ENCODE results near the gene CCDC7.
"Not testable (repeated sequence)": the region's sequence is repeated elsewhere in the genome, so short reads cannot be mapped to it uniquely, and the experiment has no call there.

The CCDC7 gene

GRCh38 chr10:32738958-32739357 is 293.0 kb downstream of the CCDC7 start:
- no peak for DNase-seq

GRCh38 chr10:32744321-32744720 is 298.4 kb downstream of the CCDC7 start:
- DNase-seq = no peak

GRCh38 chr10:32746869-32747268 is 300.9 kb downstream of the CCDC7 start:
- DNase-seq = no peak

- DNase-seq = no peak
These were observed 305.6 kb downstream of the CCDC7 start for GRCh38 chr10:32751582-32751981.

GRCh38 chr10:32754900-32755299 is 309.0 kb downstream of the CCDC7 start:
- DNase-seq = not testable (repeated sequence)

GRCh38 chr10:32771217-32771616 is 325.3 kb downstream of the CCDC7 start:
- no peak for DNase-seq

- no peak for DNase-seq
These were observed 327.2 kb downstream of the CCDC7 start for GRCh38 chr10:32773105-32773504.

GRCh38 chr10:32786968-32787367 is 341.0 kb downstream of the CCDC7 start:
- no peak for DNase-seq

- DNase-seq = no peak
These were observed 341.8 kb downstream of the CCDC7 start for GRCh38 chr10:32787690-32788284.

- no peak for DNase-seq
These were observed 342.4 kb downstream of the CCDC7 start for GRCh38 chr10:32788359-32788758.

GRCh38 chr10:32790483-32790882 is 344.5 kb downstream of the CCDC7 start:
- DNase-seq = no peak

GRCh38 chr10:32793033-32793432 is 347.1 kb downstream of the CCDC7 start:
- no peak for DNase-seq

GRCh38 chr10:32795598-32796183 is 349.8 kb downstream of the CCDC7 start:
- no peak for DNase-seq

GRCh38 chr10:32797393-32797792 is 351.5 kb downstream of the CCDC7 start:
- DNase-seq = not testable (repeated sequence)

- no peak for DNase-seq
These were observed 401.0 kb downstream of the CCDC7 start for GRCh38 chr10:32846974-32847373.

- no peak for DNase-seq
These were observed 405.4 kb downstream of the CCDC7 start for GRCh38 chr10:32851301-32851700.

GRCh38 chr10:32854435-32854834 is 408.5 kb downstream of the CCDC7 start:
- no peak for DNase-seq

- DNase-seq = no peak
These were observed 419.2 kb downstream of the CCDC7 start for GRCh38 chr10:32865170-32865569.

- DNase-seq = no peak
These were observed 432.0 kb downstream of the CCDC7 start for GRCh38 chr10:32877915-32878314.

- DNase-seq = no peak
These were observed 432.7 kb downstream of the CCDC7 start for GRCh38 chr10:32878646-32879045.

- no peak for DNase-seq
These were observed 436.1 kb downstream of the CCDC7 start for GRCh38 chr10:32882076-32882475.

- no peak for DNase-seq
These were observed 441.5 kb downstream of the CCDC7 start for GRCh38 chr10:32887481-32887880.

- DNase-seq = no peak
These were observed 442.4 kb downstream of the CCDC7 start for GRCh38 chr10:32888161-32888927.

- no peak for DNase-seq
These were observed 443.8 kb downstream of the CCDC7 start for GRCh38 chr10:32889631-32890212.
